ENCODE measurements around the gene QPCT. TPM values are rescaled to one million over a fixed set of nuclear protein-coding genes. Genes with fewer than 3 reads are reported as not detected.

Gene QPCT
- total RNA-seq, 1 donor from 2014 or later, result 6.9 TPM

- DNase-seq (ENCODE audit: extremely low spot score in 2 of 2), result no peak
- intact Hi-C loops (cut with DNase I), result no loop called here
- no peak overlapping the region for H3K27ac ChIP-seq
- no peak overlapping the region for H3K4me3 ChIP-seq
- no peaks in the 10 kb centered on the region for H3K27me3 ChIP-seq
- H3K9me3 ChIP-seq, result no peaks in the 10 kb centered on the region
- H3K36me3 ChIP-seq, result no peaks in the 10 kb centered on the region
- H3K4me1 ChIP-seq, result peaks cover 12% of the 10 kb centered on the region
- TF ChIP-seq POLR2A (IDR thresholded peaks at IDR 0.05) (no peak), POLR2AphosphoS5 (IDR thresholded peaks at IDR 0.05; ENCODE audit: insufficient read depth in 1 of 2, low read depth in 1 of 2) (no peak)
- TF ChIP-seq, protein P1, sequence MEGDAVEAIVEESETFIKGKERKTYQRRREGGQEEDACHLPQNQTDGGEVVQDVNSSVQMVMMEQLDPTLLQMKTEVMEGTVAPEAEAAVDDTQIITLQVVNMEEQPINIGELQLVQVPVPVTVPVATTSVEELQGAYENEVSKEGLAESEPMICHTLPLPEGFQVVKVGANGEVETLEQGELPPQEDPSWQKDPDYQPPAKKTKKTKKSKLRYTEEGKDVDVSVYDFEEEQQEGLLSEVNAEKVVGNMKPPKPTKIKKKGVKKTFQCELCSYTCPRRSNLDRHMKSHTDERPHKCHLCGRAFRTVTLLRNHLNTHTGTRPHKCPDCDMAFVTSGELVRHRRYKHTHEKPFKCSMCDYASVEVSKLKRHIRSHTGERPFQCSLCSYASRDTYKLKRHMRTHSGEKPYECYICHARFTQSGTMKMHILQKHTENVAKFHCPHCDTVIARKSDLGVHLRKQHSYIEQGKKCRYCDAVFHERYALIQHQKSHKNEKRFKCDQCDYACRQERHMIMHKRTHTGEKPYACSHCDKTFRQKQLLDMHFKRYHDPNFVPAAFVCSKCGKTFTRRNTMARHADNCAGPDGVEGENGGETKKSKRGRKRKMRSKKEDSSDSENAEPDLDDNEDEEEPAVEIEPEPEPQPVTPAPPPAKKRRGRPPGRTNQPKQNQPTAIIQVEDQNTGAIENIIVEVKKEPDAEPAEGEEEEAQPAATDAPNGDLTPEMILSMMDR (IDR thresholded peaks at IDR 0.05), result no peak
These were observed 43.9 kb upstream of the QPCT start for GRCh38 chr2:37300578-37300977.

DNA sequence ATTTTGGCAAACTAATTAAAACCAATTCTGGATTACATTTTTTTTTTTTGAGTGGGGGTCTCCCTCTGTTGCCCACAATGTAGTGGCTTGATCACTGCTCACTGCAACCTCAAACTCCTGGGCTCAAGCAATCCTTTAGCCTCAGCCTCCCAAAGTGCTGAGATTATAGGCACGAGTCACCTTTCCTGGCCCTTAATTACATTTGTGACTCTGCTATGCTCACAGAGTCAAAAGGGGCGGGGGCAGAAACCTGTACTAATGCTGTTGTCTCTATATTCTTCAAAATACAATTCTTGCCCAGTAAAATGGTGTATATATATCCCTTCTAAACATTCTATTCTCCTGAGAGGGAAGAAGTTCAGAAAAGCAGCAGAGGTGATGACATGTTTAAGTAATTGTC lies 43.0 kb upstream of the QPCT start:
- H3K27ac ChIP-seq, result no peak overlapping the region

DNA sequence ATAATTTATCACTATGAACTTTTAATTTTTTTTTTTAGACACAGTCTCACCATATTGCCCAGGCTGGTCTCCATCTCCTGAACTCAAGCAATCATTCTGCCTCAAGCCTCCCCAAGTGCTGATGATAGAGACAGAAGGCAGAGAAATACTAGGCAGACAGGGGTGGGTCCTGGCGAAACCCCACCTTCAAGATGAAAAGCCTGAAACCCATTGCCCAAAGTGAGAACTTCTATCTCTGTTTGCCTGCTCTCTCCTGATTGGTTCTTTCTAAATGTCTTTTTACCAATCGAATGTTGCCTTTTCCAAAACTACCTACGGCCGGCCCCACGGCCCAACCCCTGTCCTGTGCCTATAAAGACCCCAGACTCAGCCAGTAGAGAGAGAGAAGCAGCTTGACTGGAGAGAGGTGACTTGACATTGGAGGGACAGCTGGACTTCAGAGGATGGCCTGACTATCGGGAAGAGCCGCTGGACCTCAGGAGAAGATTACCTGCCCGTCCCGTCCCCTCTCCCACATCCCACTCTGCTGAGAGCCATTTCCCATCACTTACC lies 41.7 kb upstream of the QPCT start:
- Histone ChIP-seq H3K27ac (no peak overlapping the region), H3K36me3 (no peaks in the 10 kb centered on the region), H3K4me1 (peaks cover 34% of the 10 kb centered on the region), H3K9me3 (no peaks in the 10 kb centered on the region), H3K27me3 (no peaks in the 10 kb centered on the region), H3K4me3 (no peak overlapping the region)
- no peak for DNase-seq (ENCODE audit: extremely low spot score in 2 of 2)
- intact Hi-C loops (cut with DNase I), result no loop called here
- TF ChIP-seq POLR2A (IDR thresholded peaks at IDR 0.05) (no peak), POLR2AphosphoS5 (IDR thresholded peaks at IDR 0.05; ENCODE audit: insufficient read depth in 1 of 2, low read depth in 1 of 2) (no peak)
- TF ChIP-seq, protein P1 (IDR thresholded peaks at IDR 0.05), result no peak

More for the DNA sequence above, 43.0 kb upstream of the QPCT start:
- peaks cover 20% of the 10 kb centered on the region for H3K4me1 ChIP-seq
- intact Hi-C loops (cut with DNase I), result no loop called here
- no peaks in the 10 kb centered on the region for H3K36me3 ChIP-seq
- H3K27me3 ChIP-seq, result no peaks in the 10 kb centered on the region
- no peaks in the 10 kb centered on the region for H3K9me3 ChIP-seq
- H3K4me3 ChIP-seq, result no peak overlapping the region
- no peak for DNase-seq (ENCODE audit: extremely low spot score in 2 of 2)
- TF ChIP-seq POLR2A (IDR thresholded peaks at IDR 0.05) (no peak), POLR2AphosphoS5 (IDR thresholded peaks at IDR 0.05; ENCODE audit: insufficient read depth in 1 of 2, low read depth in 1 of 2) (no peak)
- TF ChIP-seq, protein P1 (IDR thresholded peaks at IDR 0.05), result no peak

DNA sequence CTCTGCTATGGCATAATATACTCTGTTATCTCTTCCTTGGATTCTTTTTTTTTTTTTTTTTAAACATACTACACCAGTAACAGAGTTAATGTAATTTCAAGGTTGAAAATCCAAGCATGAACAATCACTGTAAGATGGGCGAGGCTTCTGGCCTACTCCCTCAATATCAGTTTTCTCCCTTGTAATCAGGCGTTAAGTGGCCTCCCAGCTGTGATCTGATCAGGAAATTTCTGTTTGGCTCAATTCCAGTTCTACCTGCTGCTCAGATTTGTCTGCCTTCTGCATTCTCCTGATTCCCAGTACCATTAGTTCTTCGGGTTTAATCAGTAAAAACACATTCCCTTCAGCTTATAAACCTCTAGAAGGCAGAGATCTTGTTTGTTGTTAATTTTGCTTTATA lies 38.4 kb upstream of the QPCT start:
- H3K36me3 ChIP-seq, result no peaks in the 10 kb centered on the region
- TF ChIP-seq, protein P1 (IDR thresholded peaks at IDR 0.05), result no peak
- no peak for TF ChIP-seq POLR2A (IDR thresholded peaks at IDR 0.05)
- no peak for TF ChIP-seq POLR2AphosphoS5 (IDR thresholded peaks at IDR 0.05; ENCODE audit: insufficient read depth in 1 of 2, low read depth in 1 of 2)
- H3K27ac ChIP-seq, result no peak overlapping the region
- peaks cover 41% of the 10 kb centered on the region for H3K4me1 ChIP-seq
- H3K27me3 ChIP-seq, result no peaks in the 10 kb centered on the region
- no peaks in the 10 kb centered on the region for H3K9me3 ChIP-seq
- no peak overlapping the region for H3K4me3 ChIP-seq
- intact Hi-C loops (cut with DNase I), result no loop called here
- no peak for DNase-seq (ENCODE audit: extremely low spot score in 2 of 2)

- intact Hi-C loops (cut with DNase I), result no loop called here
- Histone ChIP-seq H3K27ac (no peak overlapping the region), H3K27me3 (no peaks in the 10 kb centered on the region), H3K4me1 (peaks cover 49% of the 10 kb centered on the region), H3K4me3 (no peak overlapping the region), H3K9me3 (no peaks in the 10 kb centered on the region), H3K36me3 (no peaks in the 10 kb centered on the region)
- no peak for DNase-seq (ENCODE audit: extremely low spot score in 2 of 2)
- TF ChIP-seq POLR2AphosphoS5 (IDR thresholded peaks at IDR 0.05; ENCODE audit: insufficient read depth in 1 of 2, low read depth in 1 of 2), result peak in 1 of 2 donors; percentile 53
- TF ChIP-seq, protein P1 (IDR thresholded peaks at IDR 0.05), result no peak
- TF ChIP-seq POLR2A (IDR thresholded peaks at IDR 0.05), result no peak
These were observed 36.9 kb upstream of the QPCT start for GRCh38 chr2:37307500-37307899.
